Thoracic aorta (tissue), 2 donors: ENCODE measurements around the gene TCF21. TPM values are rescaled to one million over a fixed set of nuclear protein-coding genes. Genes with fewer than 3 reads are reported as not detected.

Source experiments
- ATAC-seq: fragments of 150-250 bp; one replicate; pipeline ENCODE4 v1.8.0; 2017; ENCODE audit warnings: low read depth; ENCODE audit not compliant: insufficient number of reproducible peaks, low FRiP score
- DNase-seq: peaks from one replicate; pipeline ENCODE4 v3.0.0-alpha.2; 2020; ENCODE audit warnings: low spot score
- H3K27ac ChIP-seq, 2 donors: fragments of 200-600 bp; sonication (generic); 1 replicate in 1 of 2; 2 replicates in 1 of 2; pipeline ENCODE4 v1.5.1; 2016; ENCODE audit warnings: mild to moderate bottlenecking in 2 of 2, moderate library complexity in 2 of 2
- H3K27me3 ChIP-seq: fragments of 200-600 bp; sonication (generic); replicated peaks from 2 replicates; pipeline ENCODE4 v1.6.0; 2016; ENCODE audit warnings: mild to moderate bottlenecking; ENCODE audit not compliant: insufficient read depth
- H3K36me3 ChIP-seq: fragments of 200-600 bp; sonication (generic); one replicate; pipeline ENCODE4 v1.5.1; 2016
- H3K4me1 ChIP-seq, 2 donors: fragments of 200-600 bp; sonication (generic); 1 replicate in 1 of 2; 2 replicates in 1 of 2; pipeline versions ENCODE4 v1.5.1 to v1.6.0; 2016; ENCODE audit warnings: low read depth in 2 of 2, mild to moderate bottlenecking in 1 of 2; ENCODE audit not compliant: control insufficient read depth in 1 of 2
- H3K4me3 ChIP-seq: fragments of 200-600 bp; sonication (generic); 2 replicates; pipeline ENCODE4 v1.5.1; 2016; ENCODE audit warnings: mild to moderate bottlenecking
- H3K9me3 ChIP-seq: fragments of 200-600 bp; sonication (generic); 2 replicates; pipeline ENCODE4 v1.5.1; 2016
- total RNA-seq, 2 donors: library from RNA; depleted of rRNA; stranded (reverse); fragments of >200 nt; gene quantifications; one replicate each; pipeline versions ENCODE4 v1.1.0 to v1.2.3, GENCODE V29; 2016
- TF ChIP-seq, protein P1 (sequence below): fragments of 200-600 bp; sonication (generic); IDR thresholded peaks from one replicate; pipeline ENCODE4 v1.5.1; 2019; ENCODE audit warnings: antibody characterized with exemption

The TCF21 gene
- total RNA-seq, 2 donors from 2014 or later: 0.28 TPM; not detected in 1

DNA sequence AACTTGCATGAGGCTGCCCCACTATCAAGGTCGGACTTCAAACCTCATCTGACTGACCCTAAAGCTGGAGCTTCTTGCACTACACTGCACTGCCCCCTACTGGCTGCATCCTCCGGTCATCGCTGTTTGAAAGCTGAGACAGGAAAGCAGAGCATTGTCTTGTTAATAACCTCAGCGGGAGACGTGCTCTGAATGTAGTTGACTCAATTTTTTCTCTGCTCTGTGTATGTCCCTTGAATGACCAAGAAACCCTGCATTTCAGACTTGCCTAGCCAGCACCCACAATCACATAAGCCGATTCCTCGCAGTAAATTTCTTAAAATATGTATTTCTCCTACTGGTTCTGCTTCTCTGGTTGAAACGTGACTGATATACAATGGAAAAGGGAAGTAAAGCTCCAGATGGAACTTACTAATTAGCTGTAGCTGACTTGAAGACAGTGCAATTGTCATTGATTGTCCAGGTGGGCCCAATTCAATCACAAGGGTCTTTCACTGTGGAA is 27.8 kb downstream of the TCF21 start:
- Histone ChIP-seq H3K4me3 (no peak overlapping the region), H3K27ac (no peak overlapping the region), H3K27me3 (no peaks in the 10 kb centered on the region), H3K9me3 (peaks cover 2% of the 10 kb centered on the region), H3K36me3 (no peaks in the 10 kb centered on the region), H3K4me1 (peaks cover 0 to 15% of the 10 kb centered on the region in 2 donors)
- ATAC-seq (peak; percentile 42), DNase-seq (peak; percentile 57)
- TF ChIP-seq, protein P1, sequence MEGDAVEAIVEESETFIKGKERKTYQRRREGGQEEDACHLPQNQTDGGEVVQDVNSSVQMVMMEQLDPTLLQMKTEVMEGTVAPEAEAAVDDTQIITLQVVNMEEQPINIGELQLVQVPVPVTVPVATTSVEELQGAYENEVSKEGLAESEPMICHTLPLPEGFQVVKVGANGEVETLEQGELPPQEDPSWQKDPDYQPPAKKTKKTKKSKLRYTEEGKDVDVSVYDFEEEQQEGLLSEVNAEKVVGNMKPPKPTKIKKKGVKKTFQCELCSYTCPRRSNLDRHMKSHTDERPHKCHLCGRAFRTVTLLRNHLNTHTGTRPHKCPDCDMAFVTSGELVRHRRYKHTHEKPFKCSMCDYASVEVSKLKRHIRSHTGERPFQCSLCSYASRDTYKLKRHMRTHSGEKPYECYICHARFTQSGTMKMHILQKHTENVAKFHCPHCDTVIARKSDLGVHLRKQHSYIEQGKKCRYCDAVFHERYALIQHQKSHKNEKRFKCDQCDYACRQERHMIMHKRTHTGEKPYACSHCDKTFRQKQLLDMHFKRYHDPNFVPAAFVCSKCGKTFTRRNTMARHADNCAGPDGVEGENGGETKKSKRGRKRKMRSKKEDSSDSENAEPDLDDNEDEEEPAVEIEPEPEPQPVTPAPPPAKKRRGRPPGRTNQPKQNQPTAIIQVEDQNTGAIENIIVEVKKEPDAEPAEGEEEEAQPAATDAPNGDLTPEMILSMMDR: peak; percentile 89

GRCh38 chr6:133917781-133918180 is 28.9 kb downstream of the TCF21 start:
- Histone ChIP-seq H3K4me1 (peaks cover 0 to 15% of the 10 kb centered on the region in 2 donors), H3K9me3 (peaks cover 2% of the 10 kb centered on the region), H3K36me3 (no peaks in the 10 kb centered on the region), H3K27me3 (no peaks in the 10 kb centered on the region), H3K27ac (no peak overlapping the region), H3K4me3 (no peak overlapping the region)
- TF ChIP-seq, protein P1: no peak
- no peak for ATAC-seq
- DNase-seq: no peak

GRCh38 chr6:133918208-133918930 is 29.5 kb downstream of the TCF21 start:
- H3K27ac ChIP-seq: no peak overlapping the region
- H3K4me1 ChIP-seq: peaks cover 0 to 15% of the 10 kb centered on the region in 2 donors
- DNase-seq (no peak), ATAC-seq (no peak)
- TF ChIP-seq, protein P1: no peak
- H3K27me3 ChIP-seq: no peaks in the 10 kb centered on the region
- H3K4me3 ChIP-seq: no peak overlapping the region
- peaks cover 2% of the 10 kb centered on the region for H3K9me3 ChIP-seq
- H3K36me3 ChIP-seq: no peaks in the 10 kb centered on the region

DNA sequence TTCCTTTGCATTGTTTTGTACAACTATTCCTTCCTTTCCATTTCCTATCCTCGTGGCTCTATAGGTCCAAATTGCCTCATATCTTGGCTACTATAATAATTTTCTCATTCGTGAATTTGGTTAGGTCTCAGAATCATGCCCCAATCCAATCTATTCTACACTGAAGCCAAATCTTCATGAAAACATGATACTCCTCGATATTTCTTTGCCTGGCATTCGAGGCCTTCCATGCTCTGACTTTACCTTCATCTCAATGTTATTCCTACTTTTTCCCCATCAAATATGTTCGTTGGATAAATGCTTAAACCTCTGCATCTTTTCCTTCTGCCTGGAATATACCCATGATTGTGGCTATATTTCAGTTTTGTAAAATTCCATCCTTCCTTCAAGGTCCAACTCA is 30.4 kb downstream of the TCF21 start:
- no peaks in the 10 kb centered on the region for H3K9me3 ChIP-seq
- H3K27me3 ChIP-seq: no peaks in the 10 kb centered on the region
- no peaks in the 10 kb centered on the region for H3K36me3 ChIP-seq
- H3K4me3 ChIP-seq: no peak overlapping the region
- TF ChIP-seq, protein P1: no peak
- H3K4me1 ChIP-seq: peaks cover 0 to 15% of the 10 kb centered on the region in 2 donors
- no peak overlapping the region for H3K27ac ChIP-seq
- ATAC-seq: no peak
- DNase-seq: no peak

DNA sequence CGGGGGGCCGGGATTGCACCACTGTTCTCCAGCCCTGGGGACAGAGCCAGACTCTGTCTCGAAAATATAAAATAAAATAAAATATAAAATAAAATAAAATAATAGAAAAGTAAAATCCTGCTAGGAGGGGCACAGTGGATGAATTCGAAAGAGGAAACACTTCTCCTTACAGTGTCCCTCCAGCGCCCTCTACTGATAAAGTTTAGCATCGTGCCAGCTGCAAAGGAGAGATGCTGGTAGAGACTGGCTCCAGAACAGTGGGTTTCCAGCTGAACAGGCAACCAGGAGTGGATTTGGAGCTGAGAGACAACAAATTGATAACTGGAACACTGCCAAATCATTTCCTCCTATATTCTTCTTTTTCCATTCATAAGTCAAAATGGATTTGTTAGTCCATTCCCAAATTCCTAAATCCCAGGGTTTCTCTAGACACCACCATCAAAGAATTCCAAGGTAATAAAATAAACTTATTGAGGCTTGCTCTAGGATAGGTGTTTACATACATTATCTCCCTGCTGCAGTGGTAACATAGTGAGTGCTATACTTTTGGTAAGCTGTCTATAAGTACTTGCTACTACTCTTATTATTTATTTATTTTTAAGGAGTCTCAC is 32.4 kb downstream of the TCF21 start:
- TF ChIP-seq, protein P1: peak; percentile 80
- H3K4me3 ChIP-seq: no peak overlapping the region
- DNase-seq (peak; percentile 60), ATAC-seq (no peak)
- H3K4me1 ChIP-seq: peaks cover 0 to 15% of the 10 kb centered on the region in 2 donors
- H3K9me3 ChIP-seq: no peaks in the 10 kb centered on the region
- no peak overlapping the region for H3K27ac ChIP-seq
- no peaks in the 10 kb centered on the region for H3K27me3 ChIP-seq
- no peaks in the 10 kb centered on the region for H3K36me3 ChIP-seq
